Umbilical cord (tissue), 2 donors: ENCODE measurements around the gene PAK4. TPM values are rescaled to one million over a fixed set of nuclear protein-coding genes. Genes with fewer than 3 reads are reported as not detected.

Source experiments
- DNase-seq: peaks from one replicate; pipeline ENCODE4 v3.0.0-alpha.2; 2015; ENCODE audit warnings: low spot score
- total RNA-seq: library from RNA; depleted of rRNA; stranded (reverse); fragments of >200 nt; gene quantifications from one replicate; pipeline ENCODE4 v1.2.3, GENCODE V29; 2014; ENCODE audit warnings: low replicate concordance; ENCODE audit not compliant: insufficient read depth

The PAK4 gene
- total RNA-seq, 1 donor from 2014 or later, result 1.2 TPM

DNA sequence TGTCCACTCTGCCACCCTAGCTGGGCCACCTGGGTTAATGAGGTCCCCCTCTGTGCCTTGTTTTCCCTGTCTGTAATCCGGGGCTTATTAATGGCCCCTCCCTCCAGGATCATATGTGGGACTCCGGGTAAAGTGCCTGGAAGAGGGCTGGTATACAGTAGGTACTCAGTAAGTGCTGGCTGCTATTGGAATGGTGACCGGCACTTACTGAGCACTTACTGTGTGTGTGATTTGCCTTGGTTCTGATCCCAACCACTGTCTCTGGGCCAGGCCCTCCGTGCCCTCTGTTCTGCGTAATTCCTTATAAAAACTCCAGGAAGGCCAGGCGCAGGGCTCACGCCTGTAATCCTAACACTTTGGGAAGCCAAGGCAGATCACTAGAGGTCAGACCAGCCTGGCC, 40.3 kb downstream of the PAK4 start:
- DNase-seq, result no peak

DNA sequence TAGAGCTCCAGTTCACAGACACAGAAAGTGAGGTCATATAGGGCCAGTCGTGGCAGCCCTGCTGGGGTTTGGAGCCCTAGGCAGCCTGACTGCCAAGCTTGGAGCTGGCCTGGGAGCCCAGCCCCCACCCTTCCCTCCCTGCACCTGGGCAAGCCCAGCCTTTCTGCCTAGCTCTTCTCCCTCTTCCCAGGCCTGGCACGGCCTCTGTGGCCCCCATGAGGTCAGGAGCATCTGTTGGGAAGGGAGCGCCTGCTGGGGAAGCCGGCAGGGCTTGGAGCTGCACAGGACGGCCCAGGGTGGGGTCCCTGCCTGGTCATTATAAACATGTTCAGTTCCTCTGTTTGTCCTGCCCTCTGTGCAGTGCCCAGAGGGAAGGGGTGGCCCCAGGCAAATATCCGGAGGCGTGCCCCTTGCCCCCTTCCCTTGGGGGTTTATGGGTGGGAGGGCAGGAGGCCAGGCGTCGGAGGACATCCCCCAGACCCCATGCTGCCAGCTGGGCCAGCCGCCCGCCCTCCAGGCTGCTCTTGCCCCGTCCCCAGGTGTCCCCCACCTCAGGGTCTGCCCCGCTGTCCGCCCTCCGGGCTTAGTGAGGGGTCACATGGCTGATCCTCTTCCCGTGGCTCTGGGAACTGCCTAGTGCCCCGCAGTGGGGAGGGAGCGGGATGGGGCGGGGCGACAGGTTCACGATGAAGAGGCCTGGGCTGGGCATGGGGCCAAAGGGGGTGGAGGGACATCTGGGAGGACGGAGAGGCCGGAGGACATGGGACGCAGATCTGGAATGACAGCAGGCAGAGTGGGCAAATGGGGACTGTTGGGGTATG, 41.2 kb downstream of the PAK4 start:
- peak; percentile 56 for DNase-seq

GRCh38 chr19:39167461-39168257, 42.1 kb downstream of the PAK4 start:
- no peak for DNase-seq

DNA sequence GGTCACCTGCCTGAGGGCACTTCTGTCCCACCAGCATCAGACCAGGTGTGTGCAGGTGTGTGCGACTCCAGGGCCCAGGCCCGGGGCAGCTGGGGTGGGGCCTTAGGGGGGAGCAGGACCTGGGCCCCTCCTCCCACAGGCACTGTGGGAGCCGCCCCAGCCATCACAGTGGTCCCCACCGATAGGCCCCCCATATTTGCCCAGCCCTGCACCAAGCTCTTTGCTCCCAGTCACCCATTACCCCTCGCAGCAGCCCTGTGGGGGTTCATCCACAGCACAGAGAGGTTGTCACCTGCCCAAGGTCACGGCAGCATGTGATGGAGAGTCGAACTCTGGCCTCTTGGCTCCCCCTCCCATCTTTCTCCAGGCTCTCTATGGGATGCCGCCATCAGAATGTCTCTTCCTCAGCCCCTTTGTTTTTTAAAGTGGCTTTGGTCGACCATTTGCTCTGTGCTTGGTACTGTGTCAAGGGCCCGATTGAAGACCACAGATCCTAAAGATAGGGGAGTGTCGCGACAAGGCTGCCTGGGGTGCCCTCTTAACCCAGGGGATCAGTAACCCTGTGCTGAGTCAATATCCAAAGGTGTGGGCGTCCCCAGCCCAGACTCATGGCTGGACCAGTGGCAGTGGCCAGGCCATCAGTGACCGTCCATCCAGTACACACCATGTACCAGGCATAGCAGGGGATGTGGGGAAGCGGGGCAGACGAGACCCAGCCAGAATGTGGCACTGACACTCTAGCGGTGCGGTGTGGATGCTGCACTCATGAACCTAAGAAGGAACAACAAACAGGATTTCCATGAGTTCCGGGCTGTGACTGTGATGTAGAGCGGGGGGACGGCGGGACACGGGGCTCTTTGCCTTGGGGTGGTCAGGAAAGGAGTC, 42.9 kb downstream of the PAK4 start:
- DNase-seq, result no peak

- no peak for DNase-seq
Measured at GRCh38 chr19:39169143-39169810, 43.7 kb downstream of the PAK4 start.

DNA sequence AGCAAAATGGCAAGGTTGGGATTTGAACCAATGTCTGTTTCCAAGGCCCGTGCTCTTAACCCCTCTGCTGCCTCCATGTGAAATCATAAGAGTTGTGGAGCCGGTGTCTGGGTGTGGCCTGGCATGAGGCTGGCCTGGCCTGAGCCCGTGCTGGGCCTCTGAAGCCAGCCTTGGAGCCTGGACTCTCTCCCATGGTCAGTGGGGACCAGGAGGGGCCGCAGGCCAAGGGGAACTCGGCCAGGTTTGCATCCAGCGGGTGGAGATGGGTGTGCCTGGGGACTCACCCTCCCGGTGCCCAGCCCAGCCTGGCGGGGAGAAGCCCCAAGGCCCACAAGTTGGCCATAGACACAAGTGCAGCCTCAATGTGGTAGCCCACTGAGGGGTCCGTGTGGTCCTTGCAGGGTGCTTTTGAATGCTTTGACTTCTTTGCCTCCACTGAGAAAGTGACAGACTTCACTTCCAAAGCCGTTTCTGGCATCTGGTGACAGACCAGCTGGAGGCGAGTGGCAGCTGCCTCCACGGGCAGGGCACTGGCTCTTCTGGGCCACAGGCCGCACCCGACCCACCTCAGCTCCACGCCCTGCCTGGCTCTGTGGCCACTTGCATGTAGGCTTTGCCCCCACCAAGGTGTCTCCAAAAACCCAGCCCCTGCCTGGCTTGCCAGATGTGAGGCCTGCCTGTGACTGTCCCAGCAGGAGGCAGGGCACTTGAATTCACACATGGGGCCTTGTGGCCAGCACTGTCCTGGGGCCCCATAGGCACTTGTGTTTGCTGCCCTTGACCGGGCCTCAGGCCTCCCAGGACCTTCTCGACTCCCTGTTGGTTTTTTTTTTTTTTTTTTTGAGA, 45.0 kb downstream of the PAK4 start:
- DNase-seq, result no peak

DNA sequence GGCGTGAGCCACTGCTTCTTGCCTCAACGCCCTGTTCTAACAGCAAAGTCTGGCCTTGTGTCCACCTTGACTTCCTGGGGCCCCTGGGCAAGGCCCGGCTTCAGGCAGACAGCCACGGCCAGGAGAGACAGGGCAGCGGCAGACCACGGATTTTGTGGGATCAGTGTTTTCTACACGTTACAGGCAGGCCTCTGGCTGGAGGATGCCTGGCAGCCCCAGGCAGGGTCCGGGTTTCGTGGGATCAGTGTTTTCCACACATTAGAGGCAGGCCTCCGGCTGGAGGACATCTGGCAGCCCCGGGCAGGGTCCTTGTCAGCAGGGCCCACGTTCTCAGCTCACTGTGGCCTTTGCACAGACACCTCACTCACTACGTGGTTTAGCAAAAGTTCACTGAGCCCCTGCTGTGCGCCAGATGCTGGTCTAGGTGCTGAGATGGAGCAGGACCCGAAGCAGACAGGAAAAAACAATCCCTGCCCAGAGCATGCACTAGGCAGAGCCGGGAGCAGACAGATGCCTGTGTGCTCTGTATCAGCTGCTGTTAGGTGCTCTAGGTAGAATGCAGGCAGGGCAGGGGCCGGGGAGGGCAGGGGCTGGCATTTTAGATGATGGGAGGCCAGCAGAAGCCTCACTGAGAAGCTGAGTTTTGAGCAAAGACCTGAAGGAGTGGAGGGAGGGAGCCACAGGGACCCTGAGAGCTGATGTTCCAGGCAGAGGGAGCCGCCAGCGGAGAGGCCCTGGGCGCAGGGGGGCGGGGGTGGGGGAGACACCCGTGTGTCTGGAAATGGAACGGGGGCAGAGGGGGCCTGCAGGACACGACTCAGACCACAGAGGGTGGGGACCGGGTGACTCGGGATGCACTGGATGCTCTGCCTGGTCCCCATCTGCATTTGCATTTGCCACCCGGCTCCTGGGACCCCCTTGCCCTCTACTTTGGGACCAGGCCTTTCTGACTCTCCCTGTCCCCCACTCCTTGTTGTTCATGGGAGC, 46.2 kb downstream of the PAK4 start:
- peak; percentile 39 for DNase-seq

DNA sequence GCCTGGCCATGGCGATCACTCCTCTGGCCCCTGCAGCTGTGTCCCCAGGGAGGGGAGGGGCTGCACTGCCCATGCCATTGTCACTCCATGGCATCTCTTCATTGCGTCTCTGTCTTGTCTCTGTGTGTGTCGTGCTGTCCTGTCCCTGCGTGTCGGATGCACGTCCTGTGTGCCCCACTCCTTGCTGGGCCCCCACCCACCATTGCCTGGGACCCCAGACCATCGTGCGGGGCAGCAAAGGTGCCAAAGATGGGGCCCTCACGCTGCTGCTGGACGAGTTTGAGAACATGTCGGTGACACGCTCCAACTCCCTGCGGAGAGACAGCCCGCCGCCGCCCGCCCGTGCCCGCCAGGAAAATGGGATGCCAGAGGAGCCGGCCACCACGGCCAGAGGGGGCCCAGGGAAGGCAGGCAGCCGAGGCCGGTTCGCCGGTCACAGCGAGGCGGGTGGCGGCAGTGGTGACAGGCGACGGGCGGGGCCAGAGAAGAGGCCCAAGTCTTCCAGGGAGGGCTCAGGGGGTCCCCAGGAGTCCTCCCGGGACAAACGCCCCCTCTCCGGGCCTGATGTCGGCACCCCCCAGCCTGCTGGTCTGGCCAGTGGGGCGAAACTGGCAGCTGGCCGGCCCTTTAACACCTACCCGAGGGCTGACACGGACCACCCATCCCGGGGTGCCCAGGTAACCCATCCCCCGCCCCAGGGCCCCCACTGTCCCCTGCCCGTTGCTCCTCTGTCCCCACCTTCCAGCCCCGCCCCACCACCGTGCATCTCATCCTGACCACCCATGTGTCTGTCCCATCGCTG, 47.3 kb downstream of the PAK4 start:
- no peak for DNase-seq

- no peak for DNase-seq
Measured at GRCh38 chr19:39173502-39173991, 48.0 kb downstream of the PAK4 start.

GRCh38 chr19:39174142-39174541, 48.6 kb downstream of the PAK4 start:
- no peak for DNase-seq

DNA sequence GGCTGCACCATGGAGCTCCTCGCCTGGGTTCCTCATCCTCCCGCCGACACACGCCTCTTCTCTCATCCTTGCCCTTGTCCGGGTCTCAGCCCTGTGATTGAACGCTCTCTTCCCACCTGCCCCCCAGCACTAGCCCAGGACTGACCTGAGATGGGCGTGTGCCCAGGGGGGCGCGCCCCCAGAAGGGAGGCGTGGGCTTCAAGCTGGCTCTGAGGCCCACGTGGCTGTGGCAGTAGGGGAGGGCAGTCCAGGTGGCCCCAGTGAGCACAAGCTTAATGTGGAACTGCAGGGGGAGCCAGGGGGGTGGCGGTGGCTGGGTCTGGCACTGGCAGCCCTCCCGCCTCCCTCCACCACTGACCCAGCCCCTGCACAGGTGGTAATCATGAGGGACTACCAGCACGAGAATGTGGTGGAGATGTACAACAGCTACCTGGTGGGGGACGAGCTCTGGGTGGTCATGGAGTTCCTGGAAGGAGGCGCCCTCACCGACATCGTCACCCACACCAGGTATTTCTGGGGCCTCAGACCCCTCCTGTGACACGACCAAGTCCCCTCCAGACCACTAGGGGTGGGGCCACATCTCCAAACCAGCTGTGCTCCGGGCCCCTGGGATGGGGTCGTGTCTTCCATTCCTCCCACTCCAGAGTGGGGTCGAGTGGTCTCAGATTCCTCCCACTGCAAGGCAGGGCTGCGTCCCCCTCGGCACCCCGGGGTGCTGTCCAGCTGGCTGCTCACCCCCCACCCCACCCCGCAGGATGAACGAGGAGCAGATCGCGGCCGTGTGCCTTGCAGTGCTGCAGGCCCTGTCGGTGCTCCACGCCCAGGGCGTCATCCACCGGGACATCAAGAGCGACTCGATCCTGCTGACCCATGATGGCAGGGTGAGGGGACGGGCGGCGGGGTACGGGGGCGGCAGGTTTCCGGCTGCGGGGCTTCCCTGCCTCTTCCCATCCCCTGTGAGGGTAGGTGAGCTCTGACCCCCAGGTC, 49.3 kb downstream of the PAK4 start:
- DNase-seq, result no peak

DNA sequence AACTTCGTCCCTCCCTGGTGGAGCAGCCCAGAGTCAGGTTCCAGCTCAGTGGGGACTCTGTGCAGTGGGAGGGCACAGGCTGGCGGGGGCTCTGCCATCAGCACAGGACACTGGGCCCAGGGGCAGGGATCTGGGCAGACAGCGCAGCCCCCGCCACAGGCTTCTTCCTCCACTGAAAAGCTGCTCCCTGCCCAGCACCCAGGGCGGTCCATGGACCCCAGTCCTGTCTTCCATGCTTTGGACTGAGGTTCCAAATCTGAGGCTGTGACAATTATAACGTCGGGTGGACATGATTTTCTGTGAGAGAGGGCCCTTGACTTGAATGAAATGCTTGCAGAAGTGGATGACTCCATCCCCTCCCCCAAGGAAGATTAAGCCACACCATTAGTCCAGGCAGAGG, 50.0 kb downstream of the PAK4 start:
- DNase-seq, result peak; percentile 27

DNA sequence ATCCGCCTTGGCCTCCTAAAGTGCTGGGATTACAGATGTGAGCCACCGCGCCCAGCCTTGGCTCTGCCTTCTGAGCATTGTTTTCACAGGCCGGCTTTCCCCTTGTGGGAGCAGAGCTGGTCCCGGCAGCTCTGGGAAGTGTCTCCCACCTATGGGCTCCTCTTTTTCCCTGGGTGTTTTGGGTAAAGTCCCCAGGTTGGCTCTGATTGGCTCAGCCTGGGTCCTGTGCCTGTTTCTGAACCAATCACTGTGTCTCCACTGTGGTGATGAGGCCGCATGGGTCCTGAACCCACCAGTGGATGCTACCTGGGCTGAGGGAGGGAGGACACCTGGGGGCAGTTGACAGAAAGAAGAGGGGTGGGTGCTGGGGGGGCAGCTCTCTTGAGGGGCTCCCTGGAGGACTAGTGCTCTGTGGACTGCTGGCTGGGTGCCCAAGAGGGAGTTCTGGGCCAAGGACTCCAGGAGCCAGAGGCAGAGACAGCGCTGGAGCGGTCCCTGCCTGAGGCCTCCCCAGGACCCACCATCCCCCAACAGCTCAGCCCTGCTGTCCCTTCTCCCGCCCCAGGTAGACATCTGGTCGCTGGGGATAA, 51.6 kb downstream of the PAK4 start:
- no peak for DNase-seq

DNA sequence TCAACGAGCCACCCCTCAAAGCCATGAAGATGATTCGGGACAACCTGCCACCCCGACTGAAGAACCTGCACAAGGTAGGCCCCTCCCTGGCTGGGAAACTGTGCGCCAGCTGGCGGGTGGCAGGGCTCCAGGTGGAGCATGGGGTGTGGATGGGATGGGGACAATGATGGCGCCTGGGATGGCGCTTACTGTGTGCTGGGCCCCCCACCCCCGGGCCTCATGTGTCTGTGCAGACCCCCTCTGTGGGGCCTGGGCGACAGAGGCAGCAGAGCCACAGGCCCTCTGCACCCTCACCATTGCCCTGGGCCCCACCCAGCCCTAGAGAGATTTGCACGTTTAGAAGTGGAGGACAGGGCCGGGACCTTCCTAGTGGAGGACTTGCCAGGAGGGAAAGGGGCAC, 52.1 kb downstream of the PAK4 start:
- DNase-seq, result no peak

DNA sequence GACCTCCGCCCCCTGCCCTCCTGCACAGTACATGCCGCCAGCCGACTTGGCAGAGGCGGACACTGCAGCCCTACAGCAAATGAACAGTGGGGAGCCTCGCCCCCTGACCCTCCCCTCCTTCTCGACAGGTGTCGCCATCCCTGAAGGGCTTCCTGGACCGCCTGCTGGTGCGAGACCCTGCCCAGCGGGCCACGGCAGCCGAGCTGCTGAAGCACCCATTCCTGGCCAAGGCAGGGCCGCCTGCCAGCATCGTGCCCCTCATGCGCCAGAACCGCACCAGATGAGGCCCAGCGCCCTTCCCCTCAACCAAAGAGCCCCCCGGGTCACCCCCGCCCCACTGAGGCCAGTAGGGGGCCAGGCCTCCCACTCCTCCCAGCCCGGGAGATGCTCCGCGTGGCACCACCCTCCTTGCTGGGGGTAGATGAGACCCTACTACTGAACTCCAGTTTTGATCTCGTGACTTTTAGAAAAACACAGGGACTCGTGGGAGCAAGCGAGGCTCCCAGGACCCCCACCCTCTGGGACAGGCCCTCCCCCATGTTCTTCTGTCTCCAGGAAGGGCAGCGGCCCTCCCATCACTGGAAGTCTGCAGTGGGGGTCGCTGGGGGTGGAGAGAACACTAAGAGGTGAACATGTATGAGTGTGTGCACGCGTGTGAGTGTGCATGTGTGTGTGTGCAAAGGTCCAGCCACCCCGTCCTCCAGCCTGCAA, 52.9 kb downstream of the PAK4 start:
- DNase-seq, result no peak

- DNase-seq, result no peak
Measured at GRCh38 chr19:39179754-39180153, 54.2 kb downstream of the PAK4 start.
